IMR-90 (cell line): ENCODE results near the gene NKAPL.

Source experiments
- BHLHE40 ChIP-seq: fragments of 150-350 bp; IDR thresholded peaks from 2 replicates; pipeline ENCODE4 v1.6.1; 2016; ENCODE audit warnings: mild to moderate bottlenecking, low read depth, low read length
- CEBPB ChIP-seq: IDR thresholded peaks from 2 replicates; pipeline ENCODE4 v1.6.1; 2012; ENCODE audit warnings: low read depth, low read length, improper control_type of control experiment
- CHD1 ChIP-seq: IDR thresholded peaks from 2 replicates; pipeline ENCODE4 v1.6.1; 2012; ENCODE audit warnings: low read depth, low read length, improper control_type of control experiment
- MXI1 ChIP-seq: IDR thresholded peaks from 2 replicates; pipeline ENCODE4 v1.6.1; 2012; ENCODE audit warnings: low read depth, mild to moderate bottlenecking, low read length, moderate library complexity, borderline replicate concordance
- POLR2A ChIP-seq: IDR thresholded peaks from 2 replicates; pipeline ENCODE4 v1.6.1; 2012; ENCODE audit warnings: mild to moderate bottlenecking, low read depth, low read length
- RAD21 ChIP-seq: IDR thresholded peaks from 2 replicates; pipeline ENCODE4 v1.6.1; 2012; ENCODE audit warnings: low read length, improper control_type of control experiment
- RCOR1 ChIP-seq: IDR thresholded peaks from 2 replicates; pipeline ENCODE4 v1.6.1; 2012; ENCODE audit warnings: mild to moderate bottlenecking, low read length, improper control_type of control experiment; ENCODE audit not compliant: insufficient replicate concordance
- RFX5 ChIP-seq: IDR thresholded peaks from 2 replicates; pipeline ENCODE4 v1.8.0; 2012; ENCODE audit warnings: low read depth, mild to moderate bottlenecking, low read length, moderate library complexity
- TF ChIP-seq, protein P1 (sequence below): conservative IDR thresholded peaks from 2 replicates; pipeline ENCODE4 v1.5.1; 2012; ENCODE audit warnings: mild to moderate bottlenecking, low read depth, low read length, improper control_type of control experiment

DNA sequence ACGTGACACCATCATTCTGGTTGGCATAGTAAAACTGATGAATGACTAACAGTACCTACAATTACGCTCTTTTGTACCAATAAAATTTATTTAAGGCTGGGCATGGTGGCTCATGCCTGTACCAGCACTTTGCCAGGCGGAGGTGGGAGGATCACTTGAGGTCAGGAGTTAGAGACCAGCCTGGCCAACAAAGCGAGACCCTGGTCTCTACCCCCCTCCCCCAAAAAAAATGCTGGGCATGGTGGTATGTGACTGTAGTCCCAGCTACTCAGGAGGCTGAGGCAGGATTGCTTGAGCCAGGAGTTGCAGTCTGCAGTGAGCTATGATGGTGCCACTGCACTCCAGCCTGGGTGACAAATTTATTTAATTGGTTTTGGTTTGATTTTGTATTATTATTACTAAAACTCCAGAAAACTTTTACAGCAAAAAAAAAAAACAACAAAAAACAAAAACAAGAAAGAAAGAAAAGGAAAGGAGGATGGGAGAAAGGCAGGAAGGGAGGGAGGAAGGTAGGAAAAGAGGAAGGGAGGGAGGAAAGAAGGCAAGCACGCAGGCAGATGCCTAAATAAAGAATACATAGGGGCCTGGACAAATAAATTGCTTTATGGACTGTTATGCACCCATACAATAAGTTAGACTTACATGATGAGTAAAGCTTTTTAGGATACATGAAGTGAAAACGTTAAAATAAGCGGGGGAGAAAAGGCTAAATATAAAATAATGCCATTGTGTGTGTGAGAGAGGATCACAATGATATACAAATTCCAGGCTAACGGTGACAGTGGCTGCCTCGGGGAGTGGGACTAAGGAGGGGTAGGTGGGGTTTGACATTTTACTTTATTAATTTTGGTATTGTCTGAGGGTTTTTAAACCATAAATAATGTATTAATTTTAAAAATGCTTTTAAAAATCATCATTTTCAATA is 34.7 kb upstream of the NKAPL start:
- no peak for TF ChIP-seq RFX5
- TF ChIP-seq, protein P1, sequence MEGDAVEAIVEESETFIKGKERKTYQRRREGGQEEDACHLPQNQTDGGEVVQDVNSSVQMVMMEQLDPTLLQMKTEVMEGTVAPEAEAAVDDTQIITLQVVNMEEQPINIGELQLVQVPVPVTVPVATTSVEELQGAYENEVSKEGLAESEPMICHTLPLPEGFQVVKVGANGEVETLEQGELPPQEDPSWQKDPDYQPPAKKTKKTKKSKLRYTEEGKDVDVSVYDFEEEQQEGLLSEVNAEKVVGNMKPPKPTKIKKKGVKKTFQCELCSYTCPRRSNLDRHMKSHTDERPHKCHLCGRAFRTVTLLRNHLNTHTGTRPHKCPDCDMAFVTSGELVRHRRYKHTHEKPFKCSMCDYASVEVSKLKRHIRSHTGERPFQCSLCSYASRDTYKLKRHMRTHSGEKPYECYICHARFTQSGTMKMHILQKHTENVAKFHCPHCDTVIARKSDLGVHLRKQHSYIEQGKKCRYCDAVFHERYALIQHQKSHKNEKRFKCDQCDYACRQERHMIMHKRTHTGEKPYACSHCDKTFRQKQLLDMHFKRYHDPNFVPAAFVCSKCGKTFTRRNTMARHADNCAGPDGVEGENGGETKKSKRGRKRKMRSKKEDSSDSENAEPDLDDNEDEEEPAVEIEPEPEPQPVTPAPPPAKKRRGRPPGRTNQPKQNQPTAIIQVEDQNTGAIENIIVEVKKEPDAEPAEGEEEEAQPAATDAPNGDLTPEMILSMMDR = no peak
- TF ChIP-seq RAD21 = no peak
- TF ChIP-seq POLR2A = no peak
- no peak for TF ChIP-seq MXI1
- no peak for TF ChIP-seq RCOR1
- TF ChIP-seq BHLHE40 = no peak
- no peak for TF ChIP-seq CHD1
- TF ChIP-seq CEBPB = no peak
